Measurements from ENCODE around the gene ACIN1. TPM values are rescaled to one million over a fixed set of nuclear protein-coding genes. Genes with fewer than 3 reads are reported as not detected.

The ACIN1 gene
- total and polyA plus RNA-seq, 2 of the 13 experiments (the other 11 are each of a cell fraction or from before 2014, with no cell fraction given): 165 to 183 TPM

DNA sequence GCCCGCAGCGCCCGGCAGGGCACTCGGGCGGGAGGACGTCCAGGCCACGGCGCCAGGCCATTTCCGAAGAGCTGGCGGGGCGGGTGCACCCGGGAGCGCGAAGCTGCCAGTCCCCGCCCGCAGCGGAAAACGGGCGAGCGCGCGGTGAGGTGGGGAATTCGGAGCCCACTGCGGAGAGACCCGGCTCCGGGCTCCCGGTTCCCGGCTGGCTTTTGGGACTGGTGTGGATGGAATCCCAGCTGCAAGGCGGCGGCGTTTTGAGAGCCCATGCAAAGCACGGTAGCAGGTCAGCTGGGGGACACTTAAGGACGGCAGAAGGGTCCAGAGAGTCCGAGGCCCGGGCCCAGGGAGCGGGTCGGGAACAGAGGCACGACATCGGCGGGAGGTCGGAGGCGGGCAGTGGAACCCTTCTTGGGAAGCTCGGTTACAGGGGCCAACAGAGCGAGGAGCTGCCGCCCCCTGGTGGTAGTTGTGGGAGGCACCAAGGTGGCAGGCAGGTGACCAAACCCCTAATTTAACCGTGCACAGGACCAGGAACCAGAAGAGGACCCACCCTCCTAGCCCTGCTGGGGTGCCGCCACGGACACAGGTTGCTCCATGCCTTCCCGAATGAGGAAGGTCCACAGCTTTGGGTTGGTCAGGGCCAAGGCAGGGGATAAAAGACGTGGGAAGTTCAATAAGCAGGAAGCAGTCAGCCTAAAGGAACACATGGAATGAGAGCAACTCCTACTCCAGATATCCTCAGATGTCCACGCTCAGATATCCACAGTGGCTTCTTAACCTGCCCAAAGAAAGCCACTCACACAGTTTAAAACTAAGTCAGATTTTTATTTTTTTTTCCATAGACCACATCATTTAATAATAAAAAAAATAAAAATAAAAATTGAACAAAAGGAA, 36.9 kb downstream of the ACIN1 start (continued):
- TF ChIP-seq ZKSCAN1 (IDR thresholded peaks at IDR 0.05; ENCODE audit: low read length): peak; percentile 31; the same call in 1 of the 2 replicates
- TF ChIP-seq, protein P1, sequence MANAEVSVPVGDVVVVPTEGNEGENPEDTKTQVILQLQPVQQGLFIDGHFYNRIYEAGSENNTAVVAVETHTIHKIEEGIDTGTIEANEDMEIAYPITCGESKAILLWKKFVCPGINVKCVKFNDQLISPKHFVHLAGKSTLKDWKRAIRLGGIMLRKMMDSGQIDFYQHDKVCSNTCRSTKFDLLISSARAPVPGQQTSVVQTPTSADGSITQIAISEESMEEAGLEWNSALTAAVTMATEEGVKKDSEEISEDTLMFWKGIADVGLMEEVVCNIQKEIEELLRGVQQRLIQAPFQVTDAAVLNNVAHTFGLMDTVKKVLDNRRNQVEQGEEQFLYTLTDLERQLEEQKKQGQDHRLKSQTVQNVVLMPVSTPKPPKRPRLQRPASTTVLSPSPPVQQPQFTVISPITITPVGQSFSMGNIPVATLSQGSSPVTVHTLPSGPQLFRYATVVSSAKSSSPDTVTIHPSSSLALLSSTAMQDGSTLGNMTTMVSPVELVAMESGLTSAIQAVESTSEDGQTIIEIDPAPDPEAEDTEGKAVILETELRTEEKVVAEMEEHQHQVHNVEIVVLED (CRISPR knock-in tag; IDR thresholded peaks at IDR 0.05; ENCODE audit: borderline replicate concordance): peak; percentile 47
- TF ChIP-seq, protein P2, sequence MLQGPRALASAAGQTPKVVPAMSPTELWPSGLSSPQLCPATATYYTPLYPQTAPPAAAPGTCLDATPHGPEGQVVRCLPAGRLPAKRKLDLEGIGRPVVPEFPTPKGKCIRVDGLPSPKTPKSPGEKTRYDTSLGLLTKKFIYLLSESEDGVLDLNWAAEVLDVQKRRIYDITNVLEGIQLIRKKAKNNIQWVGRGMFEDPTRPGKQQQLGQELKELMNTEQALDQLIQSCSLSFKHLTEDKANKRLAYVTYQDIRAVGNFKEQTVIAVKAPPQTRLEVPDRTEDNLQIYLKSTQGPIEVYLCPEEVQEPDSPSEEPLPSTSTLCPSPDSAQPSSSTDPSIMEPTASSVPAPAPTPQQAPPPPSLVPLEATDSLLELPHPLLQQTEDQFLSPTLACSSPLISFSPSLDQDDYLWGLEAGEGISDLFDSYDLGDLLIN (CRISPR knock-in tag; IDR thresholded peaks at IDR 0.05; ENCODE audit: borderline replicate concordance): 0 out of 2 replicates have a peak, but pooled peaks have one; percentile 23
- TF ChIP-seq, protein P3, sequence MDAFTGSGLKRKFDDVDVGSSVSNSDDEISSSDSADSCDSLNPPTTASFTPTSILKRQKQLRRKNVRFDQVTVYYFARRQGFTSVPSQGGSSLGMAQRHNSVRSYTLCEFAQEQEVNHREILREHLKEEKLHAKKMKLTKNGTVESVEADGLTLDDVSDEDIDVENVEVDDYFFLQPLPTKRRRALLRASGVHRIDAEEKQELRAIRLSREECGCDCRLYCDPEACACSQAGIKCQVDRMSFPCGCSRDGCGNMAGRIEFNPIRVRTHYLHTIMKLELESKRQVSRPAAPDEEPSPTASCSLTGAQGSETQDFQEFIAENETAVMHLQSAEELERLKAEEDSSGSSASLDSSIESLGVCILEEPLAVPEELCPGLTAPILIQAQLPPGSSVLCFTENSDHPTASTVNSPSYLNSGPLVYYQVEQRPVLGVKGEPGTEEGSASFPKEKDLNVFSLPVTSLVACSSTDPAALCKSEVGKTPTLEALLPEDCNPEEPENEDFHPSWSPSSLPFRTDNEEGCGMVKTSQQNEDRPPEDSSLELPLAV (CRISPR knock-in tag; conservative IDR thresholded peaks at IDR 0.05; ENCODE audit: low read depth): no peak
- TF ChIP-seq, protein P4, sequence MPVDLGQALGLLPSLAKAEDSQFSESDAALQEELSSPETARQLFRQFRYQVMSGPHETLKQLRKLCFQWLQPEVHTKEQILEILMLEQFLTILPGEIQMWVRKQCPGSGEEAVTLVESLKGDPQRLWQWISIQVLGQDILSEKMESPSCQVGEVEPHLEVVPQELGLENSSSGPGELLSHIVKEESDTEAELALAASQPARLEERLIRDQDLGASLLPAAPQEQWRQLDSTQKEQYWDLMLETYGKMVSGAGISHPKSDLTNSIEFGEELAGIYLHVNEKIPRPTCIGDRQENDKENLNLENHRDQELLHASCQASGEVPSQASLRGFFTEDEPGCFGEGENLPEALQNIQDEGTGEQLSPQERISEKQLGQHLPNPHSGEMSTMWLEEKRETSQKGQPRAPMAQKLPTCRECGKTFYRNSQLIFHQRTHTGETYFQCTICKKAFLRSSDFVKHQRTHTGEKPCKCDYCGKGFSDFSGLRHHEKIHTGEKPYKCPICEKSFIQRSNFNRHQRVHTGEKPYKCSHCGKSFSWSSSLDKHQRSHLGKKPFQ (CRISPR knock-in tag; IDR thresholded peaks at IDR 0.05; ENCODE audit: insufficient replicate concordance): no peak
- TF ChIP-seq ZC3H13 (CRISPR knock-in tag; IDR thresholded peaks at IDR 0.05): peak; percentile 98
- TF ChIP-seq, protein P5, sequence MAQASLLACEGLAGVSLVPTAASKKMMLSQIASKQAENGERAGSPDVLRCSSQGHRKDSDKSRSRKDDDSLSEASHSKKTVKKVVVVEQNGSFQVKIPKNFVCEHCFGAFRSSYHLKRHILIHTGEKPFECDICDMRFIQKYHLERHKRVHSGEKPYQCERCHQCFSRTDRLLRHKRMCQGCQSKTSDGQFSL (CRISPR knock-in tag; IDR thresholded peaks at IDR 0.05): 0 out of 2 replicates have a peak, but pooled peaks have one; percentile 13
- TF ChIP-seq, protein P6, sequence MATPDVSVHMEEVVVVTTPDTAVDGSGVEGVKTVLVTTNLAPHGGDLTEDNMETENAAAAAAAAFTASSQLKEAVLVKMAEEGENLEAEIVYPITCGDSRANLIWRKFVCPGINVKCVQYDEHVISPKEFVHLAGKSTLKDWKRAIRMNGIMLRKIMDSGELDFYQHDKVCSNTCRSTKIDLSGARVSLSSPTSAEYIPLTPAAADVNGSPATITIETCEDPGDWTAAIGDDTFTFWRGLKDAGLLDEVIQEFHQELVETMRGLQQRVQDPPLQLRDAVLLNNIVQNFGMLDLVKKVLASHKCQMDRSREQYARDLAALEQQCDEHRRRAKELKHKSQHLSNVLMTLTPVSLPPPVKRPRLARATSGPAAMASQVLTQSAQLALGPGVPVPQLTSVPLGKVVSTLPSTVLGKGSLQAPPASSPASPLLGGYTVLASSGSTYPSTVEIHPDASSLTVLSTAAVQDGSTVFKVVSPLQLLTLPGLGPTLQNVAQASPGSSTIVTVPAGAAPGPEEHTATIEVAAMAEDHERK (CRISPR knock-in tag; IDR thresholded peaks at IDR 0.05; ENCODE audit: low read depth): no peak
- TF ChIP-seq EEA1 (CRISPR knock-in tag; IDR thresholded peaks at IDR 0.05; ENCODE audit: borderline replicate concordance): peak; percentile 37; the same call in 1 of the 2 replicates
- peak; percentile 94 for TF ChIP-seq ZNF34 (CRISPR knock-in tag; IDR thresholded peaks at IDR 0.05; ENCODE audit: borderline replicate concordance)
- TF ChIP-seq, protein P7, sequence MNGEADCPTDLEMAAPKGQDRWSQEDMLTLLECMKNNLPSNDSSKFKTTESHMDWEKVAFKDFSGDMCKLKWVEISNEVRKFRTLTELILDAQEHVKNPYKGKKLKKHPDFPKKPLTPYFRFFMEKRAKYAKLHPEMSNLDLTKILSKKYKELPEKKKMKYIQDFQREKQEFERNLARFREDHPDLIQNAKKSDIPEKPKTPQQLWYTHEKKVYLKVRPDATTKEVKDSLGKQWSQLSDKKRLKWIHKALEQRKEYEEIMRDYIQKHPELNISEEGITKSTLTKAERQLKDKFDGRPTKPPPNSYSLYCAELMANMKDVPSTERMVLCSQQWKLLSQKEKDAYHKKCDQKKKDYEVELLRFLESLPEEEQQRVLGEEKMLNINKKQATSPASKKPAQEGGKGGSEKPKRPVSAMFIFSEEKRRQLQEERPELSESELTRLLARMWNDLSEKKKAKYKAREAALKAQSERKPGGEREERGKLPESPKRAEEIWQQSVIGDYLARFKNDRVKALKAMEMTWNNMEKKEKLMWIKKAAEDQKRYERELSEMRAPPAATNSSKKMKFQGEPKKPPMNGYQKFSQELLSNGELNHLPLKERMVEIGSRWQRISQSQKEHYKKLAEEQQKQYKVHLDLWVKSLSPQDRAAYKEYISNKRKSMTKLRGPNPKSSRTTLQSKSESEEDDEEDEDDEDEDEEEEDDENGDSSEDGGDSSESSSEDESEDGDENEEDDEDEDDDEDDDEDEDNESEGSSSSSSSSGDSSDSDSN (CRISPR knock-in tag; IDR thresholded peaks at IDR 0.05): peak; percentile 98
- TF ChIP-seq ZNF607 (CRISPR knock-in tag; IDR thresholded peaks at IDR 0.05; ENCODE audit: borderline replicate concordance): peak; percentile 93; the same call in 1 of the 2 replicates
- TF ChIP-seq, protein P8, sequence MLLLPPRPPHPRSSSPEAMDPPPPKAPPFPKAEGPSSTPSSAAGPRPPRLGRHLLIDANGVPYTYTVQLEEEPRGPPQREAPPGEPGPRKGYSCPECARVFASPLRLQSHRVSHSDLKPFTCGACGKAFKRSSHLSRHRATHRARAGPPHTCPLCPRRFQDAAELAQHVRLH (CRISPR knock-in tag; IDR thresholded peaks at IDR 0.05; ENCODE audit: borderline replicate concordance, low read depth): peak; percentile 91
- TF ChIP-seq ZNF180 (CRISPR knock-in tag; IDR thresholded peaks at IDR 0.05; ENCODE audit: borderline replicate concordance, low read depth): peak; percentile 78; the same call in 1 of the 2 replicates
- no peak; the same call in 1 of the 2 replicates for TF ChIP-seq ZNF460 (CRISPR knock-in tag; IDR thresholded peaks at IDR 0.05; ENCODE audit: borderline replicate concordance)

Measured in HepG2 (cell line).